CD1c-positive myeloid dendritic cell (primary cell): Measurements from ENCODE around the gene LSM10.

Experiments used
- DNase-seq: peaks from one replicate; pipeline ENCODE4 v3.0.0-alpha.2; 2016; ENCODE audit errors: extremely low spot score

LSM10 gene

GRCh38 chr1:36397378-36398230, at the start of gene LSM10:
Gene LSM10, minus strand, starts transcription at chr1:36397908. Its CDS starts 3,779 bp downstream, at chr1:36394129.
- DNase-seq = peak; percentile 96

GRCh38 chr1:36447450-36447849, 49.7 kb upstream of the LSM10 start:
- no peak for DNase-seq

- peak; percentile 37 for DNase-seq
Measured at GRCh38 chr1:36446746-36447145, 49.0 kb upstream of the LSM10 start.

- peak; percentile 38 for DNase-seq
Measured at GRCh38 chr1:36446271-36446670, 48.6 kb upstream of the LSM10 start.

GRCh38 chr1:36443297-36443696, 45.6 kb upstream of the LSM10 start:
- DNase-seq = no peak

- no peak for DNase-seq
Measured at GRCh38 chr1:36442337-36442736, 44.6 kb upstream of the LSM10 start.

- no peak for DNase-seq
Measured at GRCh38 chr1:36440646-36441045, 42.9 kb upstream of the LSM10 start.

GRCh38 chr1:36440044-36440443, 42.3 kb upstream of the LSM10 start:
- no peak for DNase-seq

- no peak for DNase-seq
Measured at GRCh38 chr1:36438715-36439114, 41.0 kb upstream of the LSM10 start.

GRCh38 chr1:36436821-36437220, 39.1 kb upstream of the LSM10 start:
- no peak for DNase-seq

GRCh38 chr1:36433102-36433501, 35.4 kb upstream of the LSM10 start:
- no peak for DNase-seq

- DNase-seq = no peak
Measured at GRCh38 chr1:36432616-36433015, 34.9 kb upstream of the LSM10 start.

- no peak for DNase-seq
Measured at GRCh38 chr1:36425791-36426190, 28.1 kb upstream of the LSM10 start.

- DNase-seq = no peak
Measured at GRCh38 chr1:36421649-36422048, 23.9 kb upstream of the LSM10 start.

- peak; percentile 88 for DNase-seq
Measured at GRCh38 chr1:36420836-36421317, 23.2 kb upstream of the LSM10 start.

- DNase-seq = no peak
Measured at GRCh38 chr1:36420409-36420808, 22.7 kb upstream of the LSM10 start.

- no peak for DNase-seq
Measured at GRCh38 chr1:36419569-36419968, 21.9 kb upstream of the LSM10 start.

- no peak for DNase-seq
Measured at GRCh38 chr1:36419140-36419539, 21.4 kb upstream of the LSM10 start.

GRCh38 chr1:36417931-36418330, 20.2 kb upstream of the LSM10 start:
- no peak for DNase-seq

GRCh38 chr1:36415661-36416326, 18.1 kb upstream of the LSM10 start:
- no peak for DNase-seq

GRCh38 chr1:36414384-36414783, 16.7 kb upstream of the LSM10 start:
- no peak for DNase-seq

- DNase-seq = peak; percentile 31
Measured at GRCh38 chr1:36411674-36412648, 14.3 kb upstream of the LSM10 start.
